ENCODE measurements around the gene MGAT3.

Gene MGAT3

DNA sequence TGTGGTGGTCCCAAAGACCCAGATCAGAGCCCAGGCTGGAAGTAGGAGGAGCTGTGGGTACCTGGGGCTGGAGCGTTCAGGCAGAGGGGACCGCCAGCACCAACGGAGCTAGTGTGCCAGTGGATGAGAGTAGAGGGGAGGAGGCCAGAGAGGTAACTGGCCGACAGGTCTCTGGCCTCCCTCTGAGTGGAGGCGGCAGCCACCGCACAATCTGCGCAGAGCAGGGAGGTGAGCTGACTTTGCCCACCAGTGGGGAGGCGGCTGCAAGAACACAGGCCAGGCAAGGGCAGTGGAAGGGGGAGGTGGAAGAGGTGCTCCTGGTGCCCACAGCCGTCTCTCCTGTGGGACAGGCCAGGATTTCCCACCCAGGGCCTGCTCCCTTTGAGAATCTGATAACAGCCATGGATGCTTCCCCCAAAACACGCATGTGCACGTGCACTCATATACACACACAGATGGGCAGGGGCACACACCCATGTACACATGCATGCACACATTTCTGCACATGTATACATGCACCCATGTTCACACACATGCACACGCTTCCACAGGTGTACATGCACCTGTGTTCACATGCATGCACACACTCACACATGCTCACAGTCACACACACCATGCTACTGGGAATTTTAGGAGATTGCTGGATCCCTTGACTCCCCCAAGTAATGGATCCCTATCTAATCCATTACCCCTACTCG, 6.4 kb upstream of the MGAT3 start:
- no peak for DNase-seq (ENCODE audit: low spot score)

DNA sequence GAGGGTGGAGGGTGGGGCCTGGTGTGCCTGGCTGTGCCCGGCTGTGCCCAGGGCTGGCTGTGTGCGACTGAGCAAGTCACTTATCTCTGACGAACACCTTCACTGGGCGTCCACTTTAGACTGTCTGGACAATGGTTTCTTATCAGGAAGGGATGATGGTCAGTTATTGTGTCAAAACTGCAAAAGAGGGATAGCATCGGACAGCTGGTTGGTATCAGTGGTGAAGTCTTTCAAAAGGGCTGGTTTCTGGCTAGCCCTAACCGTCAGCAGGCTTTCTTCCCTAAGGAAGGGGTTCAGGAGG, 4.1 kb upstream of the MGAT3 start:
- DNase-seq (ENCODE audit: low spot score) = no peak

DNA sequence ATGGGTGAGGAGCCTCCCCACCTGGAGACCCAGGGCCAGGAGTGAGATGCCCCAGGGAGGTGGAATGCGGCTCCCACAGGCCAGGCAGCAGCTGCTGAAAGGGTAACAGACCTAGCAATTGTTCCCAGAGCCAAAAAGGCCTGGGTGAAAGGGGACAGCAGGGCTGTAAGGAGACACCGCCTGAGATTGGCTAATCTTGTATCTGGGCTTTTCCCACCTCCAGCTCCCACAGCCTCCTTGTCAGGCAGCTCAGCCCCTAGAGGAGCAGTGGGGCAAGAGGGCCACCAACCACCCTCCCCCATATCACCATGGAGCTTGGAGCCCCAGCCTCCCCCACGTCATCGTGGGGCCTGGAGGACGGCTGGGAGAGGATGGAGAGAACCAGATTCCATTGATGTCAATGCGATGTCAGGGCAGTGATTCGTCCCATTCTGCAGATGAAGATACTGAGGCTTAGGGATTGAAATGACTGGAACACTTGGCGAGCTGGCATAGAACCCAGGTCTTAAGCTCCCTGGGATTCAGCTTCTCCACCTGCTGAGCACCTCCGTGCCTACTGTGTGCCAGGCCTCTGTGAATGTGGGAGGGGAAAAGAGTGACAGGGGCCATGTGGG, 2.9 kb upstream of the MGAT3 start:
- DNase-seq (ENCODE audit: low spot score) = no peak

DNA sequence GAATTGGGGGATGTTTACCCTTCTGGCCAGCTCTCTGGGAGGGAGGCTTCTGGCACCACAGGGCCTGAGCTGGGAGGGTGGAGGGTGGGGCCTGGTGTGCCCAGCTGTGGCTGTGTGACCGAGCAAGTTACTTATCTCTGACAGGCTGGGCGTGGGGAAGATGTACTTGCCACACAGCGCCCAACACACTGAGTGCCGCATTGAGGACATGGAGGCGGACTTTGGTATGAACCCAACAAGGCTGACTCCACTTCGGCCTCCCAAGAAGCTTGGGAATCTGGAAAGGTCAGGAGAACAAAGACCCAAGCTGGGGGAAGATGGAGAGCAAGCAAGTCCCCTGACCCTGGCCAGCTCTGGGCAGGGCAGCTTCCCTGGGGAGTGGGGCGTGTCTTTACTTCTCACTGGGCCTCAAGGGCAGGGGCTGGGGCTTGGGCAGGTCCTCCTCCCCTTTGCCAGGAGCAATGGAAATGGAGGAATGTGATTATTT, 2.4 kb upstream of the MGAT3 start:
- DNase-seq (ENCODE audit: low spot score) = no peak

DNA sequence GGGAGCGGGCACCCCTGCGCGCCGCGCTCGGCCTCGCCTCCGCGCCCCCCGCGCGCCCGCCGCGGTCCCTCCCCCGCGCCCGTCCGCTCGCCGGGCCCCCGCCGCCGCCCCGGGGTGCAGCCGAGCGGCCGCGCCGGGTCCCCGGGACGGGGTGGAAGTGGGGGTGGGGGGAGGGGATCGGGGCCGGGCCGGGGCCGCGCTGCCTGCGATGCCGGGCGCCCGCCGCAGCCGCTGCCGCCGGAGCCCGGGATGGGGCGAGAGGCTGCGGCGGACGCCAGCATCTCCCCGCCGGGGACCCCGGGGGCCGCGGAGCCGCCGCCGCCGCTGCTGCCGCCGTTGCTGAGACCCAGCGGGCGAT, 365 bp downstream of the MGAT3 start:
- DNase-seq (ENCODE audit: low spot score) = no peak

DNA sequence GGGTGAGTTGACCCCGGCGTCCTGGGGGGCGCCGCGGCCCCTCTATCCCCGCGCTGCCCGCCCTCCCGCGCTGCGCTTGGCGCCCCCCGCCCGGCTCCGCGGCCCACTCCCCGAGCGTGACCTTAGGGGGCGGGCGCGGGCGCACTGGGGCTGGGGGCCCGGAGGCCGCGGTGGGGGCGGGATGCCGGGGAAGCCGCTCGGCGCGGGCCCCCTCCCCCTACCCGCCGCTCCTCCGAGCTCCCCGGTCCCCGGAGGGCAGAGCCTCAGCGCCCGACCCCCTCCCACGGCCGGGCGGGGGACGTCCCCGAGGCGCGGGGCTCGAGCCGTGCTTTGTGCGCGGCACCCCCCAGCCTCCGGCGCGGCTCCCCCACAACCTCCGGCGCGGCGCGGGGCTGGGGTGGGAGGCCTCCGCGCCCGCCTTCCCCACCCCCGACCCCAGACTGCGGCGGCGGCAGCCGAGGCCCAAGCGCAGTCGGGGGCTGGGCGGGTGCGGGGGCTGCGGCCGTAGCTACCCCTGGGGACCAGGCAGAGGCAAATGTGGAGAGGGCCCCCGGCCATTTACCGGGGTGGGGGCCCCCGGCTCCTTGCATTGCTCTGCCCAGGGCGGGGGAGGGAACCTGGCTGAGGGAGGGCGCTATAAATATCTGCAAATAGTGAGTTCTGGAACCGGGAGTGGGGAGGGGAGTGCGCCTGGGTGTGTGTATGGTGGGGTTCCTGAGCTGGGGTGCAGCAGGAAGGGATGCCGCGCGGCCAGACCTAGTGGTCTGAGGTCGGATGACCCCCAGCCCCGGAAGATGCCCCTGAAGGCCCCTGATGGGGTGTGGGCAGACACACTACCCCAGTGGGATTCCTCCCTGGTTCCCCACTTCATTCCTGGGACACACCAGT, 988 bp downstream of the MGAT3 start:
- DNase-seq (ENCODE audit: low spot score) = no peak

DNA sequence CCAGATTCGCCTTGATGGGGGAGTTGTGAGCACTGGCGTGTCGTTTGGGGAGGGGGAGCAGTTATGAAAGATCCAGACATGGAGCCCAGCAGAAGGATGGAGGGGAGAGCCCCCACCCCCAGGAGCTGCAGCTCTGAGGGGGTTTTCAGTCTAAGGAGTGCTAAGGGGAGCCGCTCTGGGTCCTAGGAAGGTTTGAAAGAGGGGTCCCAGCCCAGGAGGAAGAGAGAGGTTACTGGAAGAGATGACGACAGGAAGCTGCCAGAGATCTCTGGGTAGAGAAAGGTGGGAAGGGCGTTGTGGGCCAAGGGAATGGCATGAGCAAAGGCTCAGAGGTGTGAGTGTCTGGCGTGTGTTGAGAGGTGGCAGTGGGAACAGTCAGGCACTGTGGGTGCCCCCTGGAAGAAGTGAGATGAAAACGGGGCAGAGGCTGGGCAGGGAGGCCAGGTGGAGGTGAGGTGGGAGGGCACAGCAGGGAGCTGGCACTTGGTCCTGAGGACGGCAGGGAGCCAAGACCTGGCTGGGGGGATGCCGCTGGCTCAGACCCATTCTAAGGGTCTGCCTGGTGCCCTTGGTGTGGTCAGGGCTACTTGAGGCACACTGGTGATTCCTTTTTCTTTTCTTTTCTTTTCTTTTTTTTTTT, 1.8 kb downstream of the MGAT3 start:
- no peak for DNase-seq (ENCODE audit: low spot score)

DNA sequence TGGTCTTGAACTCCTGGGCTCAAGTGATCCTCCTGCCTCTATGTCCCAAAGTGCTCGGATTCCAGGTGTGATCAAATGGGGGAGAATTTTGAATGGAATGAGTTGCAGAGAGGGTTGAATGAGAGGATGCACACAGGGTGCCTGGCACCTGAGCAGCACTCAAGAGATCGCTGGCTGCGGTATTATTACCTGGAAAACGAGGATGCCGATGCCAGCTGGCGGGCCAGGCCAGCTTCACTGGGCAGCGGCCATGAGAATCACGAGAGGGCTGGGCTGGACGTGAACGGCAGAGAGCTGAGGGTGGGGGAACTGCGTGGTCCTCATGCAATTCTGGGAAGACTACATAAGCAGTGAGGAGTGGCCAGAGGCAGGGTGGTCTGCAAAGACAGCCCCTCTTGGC, 2.9 kb downstream of the MGAT3 start:
- DNase-seq (ENCODE audit: low spot score) = no peak

DNA sequence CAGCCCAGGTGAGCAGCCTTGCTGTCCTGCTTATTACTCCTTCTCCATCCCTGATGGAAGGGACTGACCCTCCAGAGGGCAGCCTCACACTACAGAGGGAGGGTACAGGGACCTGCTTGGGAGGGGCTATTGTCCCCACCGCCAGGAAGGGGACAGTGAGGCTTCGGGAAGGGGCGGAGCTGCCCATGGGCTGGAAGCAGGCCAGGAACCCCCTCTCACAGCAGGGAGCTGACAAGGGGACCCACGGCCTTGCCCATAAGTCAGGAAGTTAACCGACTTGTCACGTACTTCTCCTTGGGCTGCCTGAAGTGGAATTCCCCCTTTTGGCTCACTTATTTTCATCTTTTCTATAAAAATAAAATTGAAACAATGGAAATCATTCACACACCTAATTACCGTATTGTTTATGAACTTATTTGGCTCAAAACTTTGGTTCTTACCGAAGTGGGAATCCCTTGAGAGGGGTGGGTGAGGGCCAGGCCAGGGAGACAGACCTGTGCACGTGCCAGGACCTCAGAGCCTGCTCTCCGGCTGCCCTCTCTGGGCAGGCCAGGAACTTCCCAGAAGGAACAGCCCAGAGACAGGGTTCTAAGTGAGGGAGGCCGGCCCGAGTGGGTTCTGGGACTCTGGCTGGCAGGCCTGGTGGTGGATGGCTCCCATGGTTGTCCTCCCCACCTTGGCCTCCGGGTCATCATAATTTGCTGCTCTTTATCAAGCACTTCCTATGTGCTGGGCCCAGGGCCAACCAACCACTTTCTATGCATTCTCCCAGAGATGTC, 5.8 kb downstream of the MGAT3 start:
- DNase-seq (ENCODE audit: low spot score) = no peak

DNA sequence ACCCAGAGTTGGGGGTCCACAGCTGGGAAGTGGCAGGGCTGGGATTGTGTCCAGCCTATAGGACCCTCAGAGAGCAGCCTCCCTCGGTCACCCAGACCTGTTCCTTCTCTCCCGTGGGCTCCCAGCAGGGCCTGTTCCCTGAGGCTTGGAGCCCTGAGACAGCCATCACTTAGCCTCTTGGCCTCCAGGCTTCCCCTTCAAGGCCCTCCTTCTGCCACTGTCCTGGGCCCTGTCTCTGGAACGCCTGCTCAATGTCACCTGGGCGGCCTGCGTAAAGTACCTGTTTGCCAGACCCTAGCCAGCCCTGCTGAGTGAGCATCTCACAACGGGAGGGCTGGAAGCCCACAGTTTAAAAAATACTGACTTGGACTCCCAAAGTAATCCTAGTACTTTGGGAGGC, 6.5 kb downstream of the MGAT3 start:
- no peak for DNase-seq (ENCODE audit: low spot score)

DNA sequence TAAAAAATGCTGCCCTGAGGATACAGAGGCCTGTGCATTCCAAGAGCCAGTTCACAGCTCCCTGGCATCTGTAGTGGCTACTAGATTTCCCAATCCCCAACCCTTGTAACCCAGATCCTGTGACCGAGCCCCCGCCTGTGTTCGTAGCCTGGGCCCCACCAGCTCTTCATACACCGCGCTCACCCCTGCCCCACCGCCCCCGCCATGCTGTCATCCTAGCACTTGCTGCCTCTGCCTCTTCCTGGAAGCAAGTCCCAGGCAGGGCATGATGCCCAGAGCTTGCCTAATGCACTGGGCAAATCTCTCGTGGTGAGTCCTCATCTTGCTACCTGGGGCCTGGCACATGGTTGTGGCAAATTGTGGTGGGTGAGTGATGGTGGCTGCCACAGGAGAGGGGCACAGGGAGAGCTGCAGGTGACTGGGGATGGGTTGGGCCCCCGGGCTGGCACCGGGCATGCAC, 7.1 kb downstream of the MGAT3 start:
- no peak for DNase-seq (ENCODE audit: low spot score)

DNA sequence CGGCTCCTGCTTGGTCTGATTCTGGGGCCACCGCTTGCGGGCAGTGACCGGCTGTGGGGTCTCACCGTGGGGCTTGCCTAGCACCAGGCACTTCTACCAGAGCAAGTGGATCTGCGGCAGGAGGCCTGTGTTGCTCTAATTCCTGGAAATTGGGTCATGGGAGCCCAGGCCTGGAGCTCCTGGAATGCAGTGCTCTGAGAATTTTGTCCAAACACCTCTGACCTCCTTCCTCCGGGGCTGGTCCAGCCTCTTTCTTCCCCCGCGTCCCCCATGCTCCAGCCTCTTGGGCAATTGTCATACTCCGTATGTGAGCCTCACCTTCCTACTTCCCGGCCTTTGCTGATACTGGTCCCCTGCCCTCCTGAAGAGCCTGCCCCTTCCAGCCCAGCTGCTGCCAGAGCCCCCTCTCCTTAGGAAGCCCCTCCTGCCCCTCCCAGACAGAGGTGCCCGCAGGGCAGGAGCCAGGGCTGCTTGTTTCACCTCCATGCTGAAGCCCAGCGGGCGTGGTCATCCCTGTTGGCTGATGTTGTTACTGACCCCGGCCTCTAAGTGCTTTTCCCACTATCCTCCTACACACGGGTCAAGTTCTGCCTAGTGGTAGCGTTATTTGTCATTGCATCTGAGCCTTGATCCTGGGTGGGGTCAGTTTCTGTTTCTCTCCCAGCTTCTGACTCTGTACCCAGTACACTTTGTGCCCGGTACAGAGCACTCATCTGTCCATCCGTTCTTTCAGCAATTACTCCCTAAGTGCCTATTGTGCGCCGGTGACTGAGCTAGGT, 9.6 kb downstream of the MGAT3 start:
- no peak for DNase-seq (ENCODE audit: low spot score)

DNA sequence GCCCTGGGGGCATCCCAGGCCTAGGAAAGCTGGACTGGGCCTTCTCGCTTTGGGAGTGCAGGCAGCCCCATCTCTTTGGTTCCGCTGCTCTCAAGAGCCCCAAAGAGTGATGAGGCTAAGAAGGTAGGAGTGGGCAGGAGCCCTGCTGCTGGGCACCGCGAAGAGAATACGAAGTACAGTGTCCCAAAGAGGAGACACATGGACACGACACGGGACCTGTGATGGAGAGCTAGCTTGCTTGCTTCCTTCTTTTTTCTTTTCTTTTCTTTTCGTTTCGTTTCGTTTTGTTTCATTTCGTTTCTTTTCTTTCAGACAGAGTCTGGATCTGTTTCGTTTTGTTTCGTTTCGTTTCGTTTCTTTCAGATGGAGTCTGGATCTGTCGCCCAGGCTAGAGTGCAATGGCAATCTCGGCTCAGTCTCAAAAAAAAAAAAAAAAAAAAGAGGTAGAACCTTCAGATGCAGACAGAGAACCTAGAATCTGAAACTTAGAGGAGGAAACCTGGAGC, 10.6 kb downstream of the MGAT3 start:
- DNase-seq (ENCODE audit: low spot score) = no peak

DNA sequence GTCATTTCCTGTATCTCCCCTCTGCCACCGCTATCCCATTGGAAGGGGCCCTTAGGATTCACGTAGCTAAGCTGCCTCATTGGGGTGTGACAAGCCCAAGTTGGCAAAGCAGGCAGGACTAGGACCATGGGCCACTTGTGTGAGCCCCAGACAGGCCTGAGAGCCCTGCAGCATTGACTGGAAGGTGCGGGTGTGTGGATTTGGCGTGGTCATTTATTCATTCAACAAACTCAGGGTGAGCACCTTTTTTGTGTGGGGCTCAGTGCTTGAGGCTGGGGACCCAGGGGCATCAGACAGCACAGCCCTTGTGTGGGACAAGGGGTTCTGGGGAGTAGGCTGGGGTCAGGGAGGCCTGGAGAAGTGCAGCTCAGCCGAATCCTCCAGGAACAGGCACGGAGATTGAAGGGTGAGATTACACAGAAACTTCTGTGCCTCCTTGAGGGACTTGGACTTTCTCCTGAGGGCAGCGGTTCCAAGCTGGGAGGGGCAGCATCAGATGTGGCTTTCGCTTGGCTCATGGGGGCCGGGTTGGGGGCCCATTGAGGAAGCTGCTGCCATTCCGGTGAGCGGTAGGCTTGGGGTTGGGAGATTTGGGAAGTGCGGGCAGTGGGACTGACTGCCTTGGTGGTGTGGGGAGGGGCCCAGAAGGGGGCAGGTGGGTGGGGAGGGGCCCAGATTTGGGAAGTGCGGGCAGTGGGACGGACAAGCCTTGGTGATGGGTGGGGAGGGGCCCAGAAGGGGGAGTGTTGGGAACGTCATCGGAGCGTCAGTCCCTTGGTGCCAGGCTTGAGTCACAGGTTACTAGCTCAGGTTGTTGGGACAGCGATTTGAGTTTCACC, 11.9 kb downstream of the MGAT3 start:
- DNase-seq (ENCODE audit: low spot score) = no peak

DNA sequence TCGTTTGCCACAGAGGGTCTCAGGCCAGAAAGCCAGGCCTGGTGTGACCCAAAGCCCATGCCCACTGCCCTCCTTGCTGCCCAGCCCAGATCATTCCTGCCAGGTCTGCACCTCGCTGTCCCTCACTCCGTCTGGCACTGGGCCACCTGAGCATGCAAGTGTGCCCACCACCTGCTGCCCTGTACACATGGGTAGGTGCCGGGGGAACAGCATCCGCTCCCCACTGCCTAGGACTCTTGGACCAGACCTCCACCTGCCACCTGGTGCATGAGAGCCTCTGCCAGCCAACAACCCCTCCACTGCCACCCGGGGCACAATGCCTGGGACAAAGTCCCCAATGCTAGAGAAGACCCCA, 12.5 kb downstream of the MGAT3 start:
- no peak for DNase-seq (ENCODE audit: low spot score)

DNA sequence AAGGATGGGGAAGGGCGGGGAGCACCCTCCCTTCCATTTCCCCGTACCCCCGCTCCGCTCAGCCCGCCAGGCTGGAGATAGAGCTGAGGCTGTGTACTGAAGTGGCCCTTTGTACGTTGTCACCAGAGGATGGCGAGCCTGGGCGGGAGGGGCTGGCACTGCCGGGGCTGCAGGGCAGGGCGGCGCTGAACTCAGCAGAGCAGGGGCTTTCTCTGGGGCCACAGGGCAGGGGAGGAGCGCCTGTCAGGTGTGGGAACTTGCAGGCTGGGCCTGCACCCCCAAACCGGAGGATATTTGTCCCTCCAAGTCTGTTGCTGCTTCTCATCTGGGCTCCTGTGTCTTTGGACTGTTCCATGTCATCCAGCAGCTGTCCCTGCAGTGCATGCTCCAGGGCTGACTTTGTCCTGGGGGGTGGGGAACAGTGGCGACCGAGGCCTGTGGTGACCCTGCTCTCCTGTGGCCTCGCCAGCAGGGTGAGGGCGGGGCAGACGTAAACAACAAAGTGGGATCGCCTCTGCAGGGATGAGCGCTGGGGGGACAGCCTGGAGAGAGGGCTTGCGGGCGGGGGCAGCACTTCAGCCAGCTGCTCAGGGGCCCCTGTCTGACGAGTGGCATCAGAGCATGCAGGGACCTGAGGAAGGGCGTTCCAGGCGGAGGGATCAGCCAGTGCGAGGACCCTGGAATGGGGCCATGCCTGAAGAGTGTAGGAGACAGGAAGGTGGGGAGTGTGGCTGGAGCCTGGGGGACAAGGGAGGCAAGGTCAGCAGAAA, 13.1 kb downstream of the MGAT3 start:
- no peak for DNase-seq (ENCODE audit: low spot score)

DNA sequence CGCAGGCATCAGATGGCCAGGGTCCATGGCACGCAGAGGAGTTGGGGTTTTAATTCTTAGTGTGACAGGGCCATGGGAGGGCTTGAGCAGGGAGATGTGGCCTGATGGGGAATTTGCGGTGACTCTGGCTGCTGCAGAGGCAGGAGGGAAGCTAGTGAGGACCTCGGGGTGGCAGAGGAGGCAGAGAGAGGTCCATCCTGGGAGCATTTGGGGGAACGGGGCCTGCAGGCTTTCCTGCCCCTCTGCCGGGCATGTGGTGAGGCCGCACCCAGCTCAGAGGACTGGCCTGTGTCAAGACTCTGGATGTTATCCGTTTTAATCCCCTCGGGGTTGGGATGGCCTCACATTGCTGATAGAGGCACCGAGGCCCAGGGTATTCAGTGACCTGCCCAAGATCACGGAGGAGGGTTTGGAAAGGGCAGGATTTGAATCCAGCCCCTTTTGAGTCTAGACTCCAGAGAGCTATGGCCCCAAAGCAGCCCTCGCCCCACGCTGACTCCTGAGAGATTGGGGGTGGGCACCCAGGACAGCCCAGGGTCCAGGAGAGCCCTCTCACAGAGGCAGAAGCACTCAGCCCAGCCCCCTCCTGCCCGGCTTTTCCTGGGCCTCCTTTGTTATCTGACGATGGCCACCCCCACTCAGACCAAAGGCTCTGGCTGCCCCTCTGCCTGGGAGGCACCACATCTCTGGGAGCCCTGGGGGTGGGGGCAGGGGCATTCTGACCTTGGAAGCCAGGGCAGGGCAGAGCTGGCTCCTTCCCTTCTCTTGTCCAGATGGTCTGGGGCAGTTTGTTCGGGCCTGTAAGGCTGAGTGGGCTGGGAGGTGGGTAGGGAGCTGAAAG, 13.9 kb downstream of the MGAT3 start:
- no peak for DNase-seq (ENCODE audit: low spot score)

DNA sequence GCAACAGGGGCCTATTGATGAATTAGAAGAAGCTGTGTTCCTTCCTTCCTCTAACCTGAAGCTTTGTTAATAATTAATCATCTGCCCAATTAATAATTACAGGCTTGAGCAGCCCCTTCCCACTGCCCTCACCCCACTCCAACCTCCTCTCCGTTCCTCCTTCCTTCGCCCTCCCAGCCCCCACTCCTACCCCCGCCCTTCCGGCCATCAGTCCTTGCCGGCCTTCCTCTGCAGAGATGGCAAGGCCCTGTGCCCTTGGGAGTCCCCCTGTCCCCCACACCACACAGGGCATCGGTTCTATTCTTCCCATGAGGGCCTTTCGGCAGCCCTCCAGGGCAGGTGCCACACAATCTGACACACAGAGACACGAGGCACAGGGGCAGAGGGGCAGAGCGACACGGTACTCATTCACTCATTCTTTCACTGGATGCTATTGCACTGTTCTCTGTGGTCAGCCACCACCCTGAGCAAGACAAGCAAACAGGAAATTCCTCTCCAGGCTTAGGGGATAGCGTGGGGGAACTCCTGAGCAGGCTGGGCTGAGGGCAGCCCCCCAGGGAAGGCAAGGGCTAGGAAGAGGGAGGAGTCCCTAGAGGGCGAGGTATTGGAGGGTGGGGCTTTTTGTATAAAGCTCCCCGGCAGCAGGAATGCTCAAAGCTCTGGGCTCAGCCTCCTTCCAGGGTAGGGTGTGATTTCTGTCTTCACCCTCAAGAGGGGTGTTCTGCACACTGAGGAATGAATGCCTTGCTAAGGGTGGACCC, 14.7 kb downstream of the MGAT3 start:
- no peak for DNase-seq (ENCODE audit: low spot score)

Data from HuH-7.5 (cell line).